DMS79 (cell line): ENCODE results near the gene CEP170B.
"Not testable (repeated sequence)": the region's sequence is repeated elsewhere in the genome, so short reads cannot be mapped to it uniquely, and the experiment has no call there.

ENCODE experiments used
- DNase-seq: peaks from one replicate; lab custom pipeline; 2025; lab: John Stamatoyannopoulos, UW

The CEP170B gene

GRCh38 chr14:104913435-104913834, 48.4 kb downstream of the CEP170B start:
- DNase-seq, result peak; percentile 98

DNA sequence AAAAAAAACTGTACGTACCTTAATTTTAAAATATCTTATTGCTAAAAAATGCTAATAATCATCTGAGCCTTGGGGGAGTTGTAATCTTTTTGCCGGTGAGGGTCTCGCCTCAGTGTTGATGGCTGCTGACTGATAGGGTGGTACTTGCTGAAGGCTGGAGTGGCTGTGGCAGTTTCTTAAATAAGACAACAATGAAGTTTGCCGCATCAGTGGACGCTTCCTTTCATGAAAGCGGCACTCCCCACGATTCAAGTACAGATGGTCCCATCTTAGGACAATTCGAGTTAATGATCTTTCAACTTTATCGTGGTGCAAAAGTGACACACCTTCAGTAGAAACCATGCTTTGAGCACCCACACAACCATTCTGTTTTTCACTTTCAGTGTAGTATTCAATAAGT, 52.0 kb downstream of the CEP170B start:
- DNase-seq, result no peak

DNA sequence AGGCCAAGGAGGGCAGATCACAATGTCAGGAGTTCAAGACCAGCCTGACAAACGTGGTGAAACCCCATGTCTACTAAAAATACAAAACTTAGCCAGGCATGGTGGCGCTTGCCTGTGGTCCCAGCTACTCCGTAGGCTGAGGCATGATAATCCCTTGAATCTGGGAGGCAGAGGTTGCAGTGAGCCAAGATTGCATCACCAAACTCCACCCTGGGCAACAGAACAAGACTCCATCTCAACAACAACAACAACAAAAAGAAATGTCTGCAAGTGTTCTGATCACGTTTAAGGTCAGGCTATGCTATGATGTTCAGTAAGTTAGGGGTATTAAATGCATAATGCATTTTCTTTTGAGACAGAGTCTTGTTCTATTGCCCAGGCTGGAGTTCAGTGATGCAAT, 52.9 kb downstream of the CEP170B start:
- no peak for DNase-seq

DNA sequence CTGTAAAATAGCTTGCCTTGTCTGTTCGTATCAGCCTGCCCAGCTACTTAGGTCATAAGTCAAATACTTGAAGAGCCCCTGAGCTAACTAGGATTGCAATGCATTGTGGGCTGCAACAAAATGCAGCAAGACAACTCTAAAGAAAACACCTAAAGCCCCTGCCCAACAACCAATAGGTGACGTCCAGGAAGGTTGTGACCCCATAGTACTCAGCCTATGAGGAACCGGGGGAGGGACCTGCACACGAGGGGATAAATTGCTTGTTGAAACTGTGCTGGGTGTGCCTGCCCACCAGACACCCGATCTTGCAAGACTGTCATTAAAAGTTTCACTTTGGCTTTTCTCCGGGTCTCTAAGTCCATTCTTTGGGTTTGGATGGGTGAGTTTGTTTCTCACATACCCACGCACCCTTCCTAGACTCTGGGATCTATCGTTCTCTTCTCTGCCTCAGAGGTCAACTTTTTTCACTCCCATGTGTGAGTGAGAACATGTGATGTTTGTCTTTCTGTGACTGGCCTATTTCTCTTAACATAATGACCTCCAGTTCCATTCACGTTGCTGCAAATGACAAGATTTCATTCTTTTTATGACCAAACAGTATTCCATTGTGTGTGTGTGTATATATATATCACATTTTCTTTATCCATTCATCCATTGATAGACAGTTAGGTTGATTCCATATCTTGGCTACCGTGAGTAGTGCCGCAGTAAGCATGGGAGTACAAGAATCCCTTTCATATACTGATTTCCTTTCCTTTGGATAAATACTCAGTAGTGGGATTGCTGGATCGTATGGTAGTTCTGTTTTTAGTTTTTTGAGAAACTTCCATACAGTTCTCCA, 54.3 kb downstream of the CEP170B start:
- not testable (repeated sequence) for DNase-seq

DNA sequence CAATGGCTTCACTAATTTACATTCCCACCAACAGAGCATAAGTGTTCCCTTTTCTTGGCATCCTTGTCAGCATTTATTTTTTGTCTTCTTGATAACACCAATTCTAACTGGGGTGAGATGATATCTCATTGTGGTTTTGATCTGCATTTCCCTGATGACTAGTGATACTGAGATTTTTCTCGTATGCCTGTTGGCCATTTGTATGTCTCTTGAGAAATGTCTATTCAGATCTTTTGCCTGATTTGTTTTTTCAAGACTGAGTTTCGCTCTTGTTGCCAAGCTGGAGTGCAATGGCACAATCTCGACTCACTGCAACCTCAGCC, 54.9 kb downstream of the CEP170B start:
- DNase-seq, result no peak

GRCh38 chr14:104923640-104924420, 58.8 kb downstream of the CEP170B start:
- DNase-seq, result no peak

GRCh38 chr14:104924421-104925213, 59.5 kb downstream of the CEP170B start, which contains the start of gene PLD4:
TSS of gene PLD4 (plus strand) at chr14:104924879. CDS start at chr14:104927141, 2,262 bp downstream.
- DNase-seq, result no peak

DNA sequence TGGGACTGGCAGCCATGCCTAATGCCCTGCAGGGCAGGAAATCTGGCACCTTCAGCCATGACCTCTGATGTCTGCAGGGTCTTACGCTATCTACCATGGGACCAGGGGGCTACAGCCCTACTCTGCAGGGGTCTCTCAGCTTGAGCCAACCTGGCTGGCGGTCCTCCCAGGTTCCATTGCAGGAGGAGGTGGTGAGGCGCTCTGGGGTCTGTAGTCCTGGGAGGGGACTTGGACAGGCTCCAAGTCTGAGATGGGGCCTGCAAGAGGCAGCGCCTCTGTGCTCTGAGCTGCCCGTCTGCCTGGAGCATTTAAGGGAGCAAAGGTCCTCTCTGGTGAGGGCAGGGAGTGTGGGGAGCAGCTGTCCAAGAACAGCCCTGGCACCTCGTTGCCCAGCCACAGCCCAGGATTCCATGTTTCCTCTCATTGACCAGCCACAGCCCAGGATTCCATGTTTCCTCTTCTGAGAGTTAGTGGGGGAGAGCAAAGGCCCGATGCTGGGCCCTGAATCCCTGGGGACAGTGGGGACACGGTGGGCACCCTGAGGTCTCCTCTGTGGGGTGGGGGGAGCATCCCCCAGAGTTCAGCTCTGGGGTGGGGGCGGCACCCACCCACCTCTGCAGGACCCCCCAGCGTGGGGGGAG, 60.3 kb downstream of the CEP170B start:
- DNase-seq, result no peak

GRCh38 chr14:104925855-104926609, 61.0 kb downstream of the CEP170B start:
- DNase-seq, result no peak

- no peak for DNase-seq
These were observed 61.8 kb downstream of the CEP170B start for GRCh38 chr14:104926619-104927431.

- DNase-seq, result no peak
These were observed 62.4 kb downstream of the CEP170B start for GRCh38 chr14:104927432-104927816.

GRCh38 chr14:104927901-104928300, 62.8 kb downstream of the CEP170B start:
- DNase-seq, result no peak

DNA sequence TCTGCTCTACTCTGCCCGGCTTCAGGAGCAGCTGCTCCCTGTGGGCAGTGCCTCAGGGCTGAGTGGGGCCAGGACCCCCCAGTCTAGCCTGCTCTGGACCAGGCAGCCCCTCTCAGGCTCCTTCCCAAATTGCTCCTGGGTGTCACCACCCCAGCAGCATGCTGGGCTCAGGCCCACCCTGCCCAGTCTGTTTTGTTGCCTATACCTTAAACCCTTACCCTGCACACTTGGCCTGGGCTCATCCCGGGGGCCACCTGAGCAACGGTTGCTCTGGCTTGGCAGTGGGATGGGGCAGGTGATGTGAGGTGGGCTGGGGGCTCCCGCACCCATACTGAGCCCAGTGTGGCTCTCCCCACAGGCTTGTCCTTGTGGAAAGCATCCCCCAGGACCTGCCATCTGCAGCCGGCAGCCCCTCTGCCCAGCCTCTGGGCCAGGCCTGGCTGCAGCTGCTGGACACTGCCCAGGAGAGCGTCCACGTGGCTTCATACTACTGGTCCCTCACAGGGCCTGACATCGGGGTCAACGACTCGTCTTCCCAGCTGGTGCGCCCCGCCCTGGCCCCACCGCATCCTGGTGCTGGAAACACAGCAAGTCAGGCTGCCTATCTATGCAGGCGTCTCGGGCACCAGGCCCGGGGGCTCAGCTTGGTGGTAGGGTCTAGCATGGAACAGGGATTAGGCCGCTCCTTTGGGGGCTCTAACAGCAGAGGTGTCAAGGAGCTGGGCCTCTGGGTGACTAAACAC, 63.5 kb downstream of the CEP170B start:
- DNase-seq, result no peak

DNA sequence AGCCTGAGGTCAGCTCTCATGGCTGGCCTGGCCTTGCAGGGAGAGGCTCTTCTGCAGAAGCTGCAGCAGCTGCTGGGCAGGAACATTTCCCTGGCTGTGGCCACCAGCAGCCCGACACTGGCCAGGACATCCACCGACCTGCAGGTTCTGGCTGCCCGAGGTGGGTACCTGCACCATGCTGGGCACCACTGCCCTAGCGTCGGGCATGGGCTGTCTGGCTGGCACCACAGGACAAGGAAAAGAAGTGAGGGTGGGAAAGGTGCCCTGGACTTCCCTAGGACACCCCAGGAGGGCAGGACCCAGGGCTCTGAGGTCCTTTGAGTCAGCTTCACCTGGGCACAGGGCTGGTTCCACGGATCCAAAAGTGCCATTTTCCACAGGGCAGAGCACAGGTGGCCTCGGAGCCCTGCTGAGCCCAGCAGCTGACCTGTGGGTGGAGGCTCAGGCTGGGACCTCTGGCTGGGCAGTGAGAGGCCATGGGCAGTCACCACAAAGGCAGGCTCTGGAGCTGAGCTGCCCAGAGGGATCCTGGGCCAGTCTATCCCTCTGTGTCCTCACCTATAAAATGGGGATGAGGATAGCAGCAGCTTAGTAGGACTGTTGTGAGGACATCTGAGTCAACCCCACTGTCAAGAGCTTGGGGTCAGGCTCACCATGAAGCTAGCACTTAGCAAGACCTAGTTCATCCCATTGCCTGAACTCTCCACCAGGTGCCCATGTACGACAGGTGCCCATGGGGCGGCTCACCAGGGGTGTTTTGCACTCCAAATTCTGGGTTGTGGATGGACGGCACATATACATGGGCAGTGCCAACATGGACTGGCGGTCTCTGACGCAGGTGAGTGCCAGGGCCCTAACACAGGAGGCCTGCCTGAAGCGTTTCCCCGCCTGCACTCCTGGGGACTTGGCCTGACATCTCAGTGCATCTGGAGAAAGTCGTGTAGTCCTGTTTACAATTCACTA, 64.5 kb downstream of the CEP170B start:
- no peak for DNase-seq

DNA sequence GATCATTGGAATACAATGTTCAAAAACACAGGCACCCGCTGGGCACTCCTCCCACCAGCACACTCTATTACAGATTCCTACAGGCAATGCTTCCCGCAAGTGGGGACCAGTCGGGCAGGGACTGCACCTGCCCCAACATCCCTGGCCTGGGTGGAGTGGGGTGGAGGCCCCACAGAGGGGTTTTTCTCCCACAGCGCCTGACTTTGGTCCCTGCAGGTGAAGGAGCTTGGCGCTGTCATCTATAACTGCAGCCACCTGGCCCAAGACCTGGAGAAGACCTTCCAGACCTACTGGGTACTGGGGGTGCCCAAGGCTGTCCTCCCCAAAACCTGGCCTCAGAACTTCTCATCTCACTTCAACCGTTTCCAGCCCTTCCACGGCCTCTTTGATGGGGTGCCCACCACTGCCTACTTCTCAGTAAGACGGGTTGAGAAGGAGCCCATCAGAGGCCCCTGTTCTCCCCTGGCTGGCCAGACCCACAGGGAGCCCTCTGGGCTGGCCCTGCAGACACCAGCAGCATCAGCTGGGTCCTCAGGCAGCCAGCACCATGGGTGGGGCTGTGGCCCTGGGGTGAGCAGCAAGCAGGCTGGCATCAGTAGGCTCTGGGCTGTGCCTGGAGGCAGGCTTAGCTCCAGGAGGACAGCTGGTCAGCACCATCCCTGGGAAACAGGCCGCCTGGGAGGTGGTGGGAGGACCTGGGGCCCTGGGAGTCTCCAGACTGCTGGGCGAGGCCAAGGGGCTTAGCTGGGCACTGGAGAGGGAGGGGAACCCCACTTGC, 65.6 kb downstream of the CEP170B start:
- DNase-seq, result no peak

- no peak for DNase-seq
These were observed 66.3 kb downstream of the CEP170B start for GRCh38 chr14:104931304-104931770.
